Stimulated activated naive CD8-positive, alpha-beta T cell treated with anti-CD3 and anti-CD28 coated beads, Interleukin-15, amount 100 ng/mL, for 72 hours (primary cell): ENCODE measurements around the gene LAMA3.

ENCODE experiments used
- ATAC-seq: fragments of 150-1000 bp; cut with Tn5 transposase; 2 replicates; pipeline ENCODE4 v1.10.0; 2021; ENCODE audit warnings: mild to moderate bottlenecking, moderate library complexity
- DNase-seq, 2 donors: peaks; one replicate each; pipeline ENCODE4 v3.0.0; 2021 to 2022
- H3K27ac Mint-ChIP-seq, 2 donors: one replicate each; pipeline ENCODE4 v1.8.0; 2022; ENCODE audit warnings: mild to moderate bottlenecking in 2 of 2, mixed read lengths in 2 of 2, moderate library complexity in 2 of 2
- H3K27me3 Mint-ChIP-seq: one replicate; pipeline ENCODE4 v1.8.0; 2022; ENCODE audit warnings: mixed read lengths
- H3K4me1 Mint-ChIP-seq: one replicate; pipeline ENCODE4 v1.8.0; 2022; ENCODE audit warnings: mild to moderate bottlenecking, mixed read lengths
- H3K4me3 Mint-ChIP-seq, 2 donors: one replicate each; pipeline ENCODE4 v1.8.0; 2022; ENCODE audit warnings: mild to moderate bottlenecking in 2 of 2, mixed read lengths in 2 of 2, moderate library complexity in 1 of 2
- H3K9me3 Mint-ChIP-seq, 2 donors: one replicate each; pipeline ENCODE4 v1.8.0; 2022; ENCODE audit warnings: mixed read lengths in 2 of 2

The LAMA3 gene

GRCh38 chr18:23972453-23972852 is 283.2 kb downstream of the LAMA3 start:
- peak; percentile 76 for ATAC-seq
- H3K4me1 Mint-ChIP-seq, result peaks cover 52% of the 10 kb centered on the region
- H3K9me3 Mint-ChIP-seq, result peaks cover 0 to 11% of the 10 kb centered on the region in 2 donors
- no peak overlapping the region for H3K27ac Mint-ChIP-seq
- peak in 1 of 2 donors; percentile 44 for DNase-seq
- H3K27me3 Mint-ChIP-seq, result no peaks in the 10 kb centered on the region
- peak overlapping the region in 1 of 2 donors; percentile 7 for H3K4me3 Mint-ChIP-seq

GRCh38 chr18:23977103-23977502 is 287.9 kb downstream of the LAMA3 start:
- Mint-ChIP-seq H3K9me3 (peaks cover 0 to 11% of the 10 kb centered on the region in 2 donors), H3K4me3 (no peak overlapping the region), H3K27me3 (peaks cover 6% of the 10 kb centered on the region), H3K4me1 (peaks cover 29% of the 10 kb centered on the region), H3K27ac (no peak overlapping the region)
- DNase-seq (no peak), ATAC-seq (no peak)

GRCh38 chr18:23977719-23978483 is 288.6 kb downstream of the LAMA3 start:
- ATAC-seq (peak; percentile 59), DNase-seq (no peak)
- peaks cover 7% of the 10 kb centered on the region for H3K27me3 Mint-ChIP-seq
- peaks cover 29% of the 10 kb centered on the region for H3K4me1 Mint-ChIP-seq
- no peak overlapping the region for H3K27ac Mint-ChIP-seq
- peak overlapping the region; percentile 49 to 51 for H3K4me3 Mint-ChIP-seq
- H3K9me3 Mint-ChIP-seq, result peaks cover 0 to 11% of the 10 kb centered on the region in 2 donors

- H3K4me1 Mint-ChIP-seq, result peaks cover 46% of the 10 kb centered on the region
Observed at GRCh38 chr18:23981369-23981980, 292.2 kb downstream of the LAMA3 start.

GRCh38 chr18:23982155-23983079 is 293.2 kb downstream of the LAMA3 start:
- H3K27me3 Mint-ChIP-seq, result peaks cover 7% of the 10 kb centered on the region
- peak overlapping the region in 1 of 2 donors; percentile 43 for H3K27ac Mint-ChIP-seq
- H3K9me3 Mint-ChIP-seq, result peaks cover 4 to 6% of the 10 kb centered on the region in 2 donors
- no peak overlapping the region for H3K4me3 Mint-ChIP-seq
- H3K4me1 Mint-ChIP-seq, result peaks cover 56% of the 10 kb centered on the region
- no peak for ATAC-seq
- DNase-seq, result no peak

More at GRCh38 chr18:23981369-23981980, 292.2 kb downstream of the LAMA3 start:
- Mint-ChIP-seq H3K9me3 (peaks cover 6 to 9% of the 10 kb centered on the region in 2 donors), H3K27ac (no peak overlapping the region), H3K27me3 (peaks cover 7% of the 10 kb centered on the region), H3K4me3 (no peak overlapping the region)
- ATAC-seq (no peak), DNase-seq (no peak)

GRCh38 chr18:23983112-23983511 is 293.9 kb downstream of the LAMA3 start:
- no peak for DNase-seq
- Mint-ChIP-seq H3K27me3 (peaks cover 7% of the 10 kb centered on the region), H3K4me3 (no peak overlapping the region), H3K4me1 (peaks cover 56% of the 10 kb centered on the region), H3K9me3 (peaks cover 4 to 6% of the 10 kb centered on the region in 2 donors), H3K27ac (no peak overlapping the region)
- ATAC-seq, result no peak

- Mint-ChIP-seq H3K9me3 (peaks cover 4 to 6% of the 10 kb centered on the region in 2 donors), H3K4me1 (peaks cover 72% of the 10 kb centered on the region), H3K4me3 (no peak overlapping the region), H3K27me3 (peaks cover 4% of the 10 kb centered on the region), H3K27ac (peak overlapping the region in 1 of 2 donors; percentile 12)
- peak; percentile 93 for ATAC-seq
- DNase-seq, result no peak
Observed at GRCh38 chr18:23986600-23987359, 297.5 kb downstream of the LAMA3 start.

- DNase-seq, result no peak
- Mint-ChIP-seq H3K27ac (no peak overlapping the region), H3K9me3 (peaks cover 2 to 3% of the 10 kb centered on the region in 2 donors), H3K27me3 (no peaks in the 10 kb centered on the region), H3K4me1 (peaks cover 80% of the 10 kb centered on the region), H3K4me3 (no peak overlapping the region)
- no peak for ATAC-seq
Observed at GRCh38 chr18:23990474-23991410, 301.5 kb downstream of the LAMA3 start.

GRCh38 chr18:23992089-23992940 is 303.1 kb downstream of the LAMA3 start:
- DNase-seq, result peak; percentile 46 to 48
- H3K27me3 Mint-ChIP-seq, result no peaks in the 10 kb centered on the region
- H3K27ac Mint-ChIP-seq, result peak overlapping the region; percentile 10 to 84
- H3K4me1 Mint-ChIP-seq, result peaks cover 65% of the 10 kb centered on the region
- no peaks in the 10 kb centered on the region for H3K9me3 Mint-ChIP-seq
- ATAC-seq, result peak; percentile 100
- H3K4me3 Mint-ChIP-seq, result peak overlapping the region; percentile 70 to 77

- no peaks in the 10 kb centered on the region for H3K27me3 Mint-ChIP-seq
- H3K9me3 Mint-ChIP-seq, result no peaks in the 10 kb centered on the region
- H3K4me1 Mint-ChIP-seq, result peaks cover 59% of the 10 kb centered on the region
- peak overlapping the region; percentile 70 to 77 for H3K4me3 Mint-ChIP-seq
- peak overlapping the region; percentile 10 to 84 for H3K27ac Mint-ChIP-seq
- DNase-seq (no peak), ATAC-seq (peak; percentile 56)
Observed at GRCh38 chr18:23992941-23993280, 303.7 kb downstream of the LAMA3 start.

- peaks cover 53% of the 10 kb centered on the region for H3K4me1 Mint-ChIP-seq
- H3K27me3 Mint-ChIP-seq, result no peaks in the 10 kb centered on the region
- no peak for ATAC-seq
- no peaks in the 10 kb centered on the region for H3K9me3 Mint-ChIP-seq
- H3K4me3 Mint-ChIP-seq, result peak overlapping the region; percentile 51 to 66
- H3K27ac Mint-ChIP-seq, result peak overlapping the region in 1 of 2 donors; percentile 74
- DNase-seq, result no peak
Observed at GRCh38 chr18:23994361-23994902, 305.2 kb downstream of the LAMA3 start.

- no peaks in the 10 kb centered on the region for H3K27me3 Mint-ChIP-seq
- no peak overlapping the region for H3K4me3 Mint-ChIP-seq
- no peaks in the 10 kb centered on the region for H3K9me3 Mint-ChIP-seq
- ATAC-seq, result no peak
- H3K4me1 Mint-ChIP-seq, result peaks cover 49% of the 10 kb centered on the region
- DNase-seq, result no peak
- no peak overlapping the region for H3K27ac Mint-ChIP-seq
Observed at GRCh38 chr18:23995180-23995579, 305.9 kb downstream of the LAMA3 start.

- DNase-seq (no peak), ATAC-seq (no peak)
- H3K9me3 Mint-ChIP-seq, result no peaks in the 10 kb centered on the region
- H3K27ac Mint-ChIP-seq, result no peak overlapping the region
- no peaks in the 10 kb centered on the region for H3K27me3 Mint-ChIP-seq
- H3K4me1 Mint-ChIP-seq, result peaks cover 40% of the 10 kb centered on the region
- H3K4me3 Mint-ChIP-seq, result no peak overlapping the region
Observed at GRCh38 chr18:23998018-23998417, 308.8 kb downstream of the LAMA3 start.
